Measurements from ENCODE around the gene NPB.
"Not testable (repeated sequence)": the region's sequence is repeated elsewhere in the genome, so short reads cannot be mapped to it uniquely, and the experiment has no call there.

Gene NPB

GRCh38 chr17:81912441-81913309, 10.6 kb downstream of the NPB start:
- DNase-seq = no peak

GRCh38 chr17:81913394-81914102, 11.5 kb downstream of the NPB start:
- DNase-seq = no peak

- no peak for DNase-seq
These were observed 12.2 kb downstream of the NPB start for GRCh38 chr17:81914103-81914850.

- DNase-seq = no peak
These were observed 13.3 kb downstream of the NPB start for GRCh38 chr17:81915331-81915730.

- no peak for DNase-seq
These were observed 14.4 kb downstream of the NPB start for GRCh38 chr17:81916234-81917001.

GRCh38 chr17:81917565-81918332, 15.7 kb downstream of the NPB start, which contains the start of gene SIRT7:
Gene SIRT7 (minus strand): TSS chr17:81918176. CDS start chr17:81918131, 45 bp downstream.
- peak; percentile 84 to 88 (median 87) for DNase-seq

GRCh38 chr17:81918333-81918669, 16.3 kb downstream of the NPB start:
- DNase-seq = not testable (repeated sequence)

GRCh38 chr17:81918832-81919545, 17.0 kb downstream of the NPB start:
- no peak for DNase-seq

- no peak for DNase-seq
These were observed 18.8 kb downstream of the NPB start for GRCh38 chr17:81920612-81921536.

GRCh38 chr17:81921537-81921862, 19.5 kb downstream of the NPB start:
- no peak for DNase-seq

GRCh38 chr17:81921996-81922565, 20.0 kb downstream of the NPB start:
- DNase-seq = no peak

- no peak for DNase-seq
These were observed 20.7 kb downstream of the NPB start for GRCh38 chr17:81922566-81923301.

GRCh38 chr17:81923302-81924260, 21.5 kb downstream of the NPB start:
- DNase-seq = no peak

- DNase-seq = no peak
These were observed 22.8 kb downstream of the NPB start for GRCh38 chr17:81924557-81925532.

- no peak for DNase-seq
These were observed 23.9 kb downstream of the NPB start for GRCh38 chr17:81925860-81926450.

Data from NCI-H1417 (cell line).